KBM-7 (cell line): ENCODE data around the gene ULK1.
A peak's percentile ranks its signal among the peaks of the same experiment; 100 is the strongest.
"Not testable (repeated sequence)": the region's sequence is repeated elsewhere in the genome, so short reads cannot be mapped to it uniquely, and the experiment has no call there.

Experiments used
- DNase-seq: peaks from one replicate; pipeline ENCODE4 v3.0.0-alpha.2; 2015
- in situ Hi-C: fragments of 300-500 bp; cut with MboI; formaldehyde crosslinking; loops from 2 replicates; pipeline ENCODE4 v1.14.3; 2020; ENCODE audit warnings: low sequenced_read_pairs, low pct_unique_long_range_greater_than_20kb, mixed read lengths

ULK1 gene

DNA sequence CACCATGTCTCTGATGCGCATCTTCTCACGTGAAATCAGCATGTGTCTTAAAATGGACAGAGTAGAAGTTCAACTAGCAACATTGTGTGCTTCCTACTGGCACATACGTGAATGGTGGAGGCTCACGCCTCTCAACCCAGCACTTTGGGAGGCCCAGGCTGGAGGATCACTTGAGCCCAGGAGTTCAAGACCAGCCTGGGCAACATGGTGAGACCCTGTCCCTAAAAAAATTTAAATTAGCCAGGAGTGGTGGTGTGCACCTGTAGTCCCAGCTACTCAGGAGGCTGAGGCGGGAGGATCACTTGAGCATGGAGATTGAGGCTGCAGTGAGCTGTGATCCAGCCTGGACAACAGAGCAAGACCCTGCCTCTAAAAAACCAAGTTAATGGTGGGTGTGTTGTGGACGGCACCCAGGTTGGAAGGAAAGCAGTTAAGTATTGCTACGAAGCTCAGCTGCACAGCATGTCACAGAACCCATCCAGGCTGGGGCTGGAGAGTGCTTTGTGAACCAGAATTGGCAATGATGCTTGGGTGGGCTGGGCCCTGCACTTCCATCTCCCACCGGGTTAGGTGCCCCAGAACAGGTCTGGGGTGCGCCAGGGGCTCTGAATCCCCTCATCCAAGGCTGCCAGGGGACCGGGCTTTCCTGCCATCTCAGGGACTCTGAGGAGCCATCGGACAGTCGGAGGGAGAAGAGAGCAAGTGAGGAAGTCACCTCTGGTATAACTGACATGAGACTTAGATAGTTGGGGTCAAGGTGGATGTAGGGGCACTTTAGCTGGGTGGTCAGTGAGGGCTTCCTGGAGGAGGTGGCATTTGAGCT, 33.0 kb upstream of the ULK1 start:
- no peak for DNase-seq
- in situ Hi-C loops: no loop called here

GRCh38 chr12:131862084-131862441, 32.4 kb upstream of the ULK1 start:
- in situ Hi-C loops: no loop called here
- no peak for DNase-seq

- in situ Hi-C loops: no loop called here
- no peak for DNase-seq
Measured at GRCh38 chr12:131862600-131862993, 31.8 kb upstream of the ULK1 start.

DNA sequence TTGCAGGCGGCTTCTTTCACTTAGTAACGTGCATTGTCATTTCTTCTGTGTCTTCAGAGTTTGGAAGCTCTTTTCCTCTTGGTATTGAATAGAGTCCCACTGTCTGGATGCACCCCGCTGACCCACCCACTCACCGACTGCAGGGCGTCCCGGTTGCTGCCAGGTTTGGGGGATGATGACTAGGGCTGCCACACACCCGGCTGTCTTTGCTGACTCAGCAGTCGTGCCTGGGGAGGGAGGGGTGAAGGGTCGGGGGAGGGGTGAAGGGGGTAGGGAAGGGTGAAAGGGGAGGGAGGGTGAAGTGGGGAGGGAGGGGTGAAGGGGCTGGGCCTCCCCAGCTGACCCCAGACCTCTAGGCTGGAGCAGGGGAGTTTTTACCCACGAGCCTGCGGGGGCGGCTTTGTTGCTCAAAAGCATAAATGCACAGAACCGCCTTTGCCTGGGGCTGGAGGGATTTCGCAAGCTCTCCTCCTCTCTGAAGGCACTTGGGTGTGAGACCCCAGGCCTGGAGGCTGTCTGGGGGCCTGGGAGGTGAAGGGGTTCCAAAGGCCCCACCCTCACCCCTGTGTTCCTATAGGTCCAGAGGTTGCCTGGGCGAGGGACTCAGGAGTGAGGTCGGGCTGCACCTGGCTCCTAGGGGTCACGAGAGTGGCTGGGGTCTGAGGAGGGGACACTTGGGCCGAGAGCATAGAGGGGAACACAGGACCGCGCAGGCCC, 31.3 kb upstream of the ULK1 start:
- in situ Hi-C loops: no loop called here
- no peak for DNase-seq

- in situ Hi-C loops: no loop called here
- DNase-seq: no peak
Measured at GRCh38 chr12:131863711-131864396, 30.6 kb upstream of the ULK1 start.

DNA sequence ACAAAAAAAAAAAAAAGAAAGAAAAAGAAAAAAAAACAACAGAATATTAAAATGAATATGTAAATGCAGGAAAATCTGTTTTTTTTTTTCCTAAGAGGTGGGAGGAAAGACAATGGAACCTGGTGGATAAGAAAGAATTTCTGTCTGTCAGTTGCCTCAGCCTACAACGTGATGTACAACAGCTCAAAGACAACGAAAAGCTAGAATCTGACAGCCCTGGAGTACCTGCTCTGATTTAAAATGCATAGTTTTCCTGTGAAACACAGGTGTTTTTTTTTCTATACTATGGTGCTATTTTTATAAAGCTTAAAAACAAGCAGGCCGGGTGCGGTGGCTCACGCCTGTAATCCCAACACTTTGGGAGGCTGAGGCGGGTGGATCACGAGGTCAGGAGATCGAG, 30.0 kb upstream of the ULK1 start:
- DNase-seq: no peak
- in situ Hi-C loops: no loop called here

DNA sequence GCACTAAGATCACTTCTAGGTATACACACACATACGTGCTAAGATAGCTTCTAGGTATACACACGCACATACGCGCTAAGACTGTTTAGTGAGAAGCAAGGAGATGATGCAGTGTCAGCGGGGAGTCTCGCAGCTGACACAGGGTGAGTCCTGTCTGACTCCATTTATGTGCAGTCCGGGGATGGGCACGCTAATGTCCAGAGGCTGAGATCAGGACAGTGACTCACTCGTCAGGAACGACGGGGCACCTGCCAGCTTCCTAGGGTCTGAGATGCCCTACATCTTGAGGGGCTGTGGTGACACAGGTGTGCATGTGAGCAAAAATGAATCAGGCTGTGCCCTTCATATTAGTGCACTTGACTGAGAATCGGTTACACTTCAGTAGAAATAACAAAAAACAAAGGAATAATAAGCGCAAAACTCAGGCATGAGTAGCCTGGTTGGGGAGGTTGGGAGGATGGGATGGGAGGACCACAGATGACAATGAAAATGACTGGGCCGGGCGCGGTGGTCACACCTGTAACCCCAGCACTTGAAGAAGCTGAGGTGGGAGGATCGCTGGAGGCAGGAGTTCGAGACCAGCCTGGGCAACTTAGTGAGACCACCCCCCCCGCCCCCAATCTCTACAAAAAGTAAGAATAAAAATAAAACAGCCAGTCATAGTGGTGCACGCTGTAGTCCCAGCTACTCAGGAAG, 29.1 kb upstream of the ULK1 start:
- in situ Hi-C loops: no loop called here
- no peak for DNase-seq

DNA sequence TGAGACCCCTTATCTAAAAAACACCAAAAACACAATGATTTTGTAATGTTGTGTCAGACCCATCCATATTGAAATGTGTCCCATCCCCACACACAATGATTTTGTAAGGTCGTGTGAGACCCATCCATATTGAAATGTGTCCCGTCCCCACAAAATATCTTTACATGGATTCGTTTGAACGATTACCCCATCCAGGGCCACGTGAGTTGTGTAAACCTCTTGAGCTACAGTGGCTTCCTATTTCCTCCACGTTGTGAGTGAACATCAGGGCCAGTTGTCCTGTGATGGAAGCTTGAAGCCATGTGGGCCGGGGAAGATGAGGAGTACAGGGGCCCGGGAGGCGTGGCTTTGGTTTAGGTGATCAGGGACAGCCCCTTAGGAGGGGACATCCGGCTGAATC, 27.0 kb upstream of the ULK1 start:
- in situ Hi-C loops: no loop called here
- no peak for DNase-seq

GRCh38 chr12:131867891-131868675, 26.3 kb upstream of the ULK1 start:
- in situ Hi-C loops: no loop called here
- no peak for DNase-seq

DNA sequence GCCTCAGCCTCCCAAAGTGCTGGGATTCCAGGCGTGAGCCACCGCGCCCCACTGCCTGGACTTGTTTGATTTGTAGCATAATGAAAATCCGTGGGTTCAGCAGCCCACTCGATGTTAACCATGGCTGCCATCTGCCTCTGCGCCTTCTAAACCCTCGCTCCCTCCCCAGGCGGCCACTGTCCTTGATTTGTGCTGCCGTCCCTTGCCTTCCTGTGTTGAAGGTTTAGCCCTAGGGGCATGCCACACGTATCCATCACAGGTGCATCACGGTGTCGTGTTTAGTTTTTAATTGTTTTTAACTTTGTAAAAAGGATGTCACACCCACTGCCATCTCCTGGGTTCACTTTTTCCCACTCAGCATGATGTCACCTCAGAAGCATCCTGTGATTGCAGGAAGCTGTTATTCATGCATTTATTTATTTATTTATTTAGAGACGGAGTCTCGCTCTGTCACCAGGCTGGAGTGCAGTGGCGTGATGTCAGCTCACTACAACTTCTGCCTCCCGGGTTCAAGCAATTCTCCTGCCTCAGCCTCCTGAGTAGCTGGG, 24.5 kb upstream of the ULK1 start:
- no peak for DNase-seq
- in situ Hi-C loops: no loop called here

- DNase-seq: no peak
- in situ Hi-C loops: no loop called here
Measured at GRCh38 chr12:131871677-131872076, 22.7 kb upstream of the ULK1 start.

DNA sequence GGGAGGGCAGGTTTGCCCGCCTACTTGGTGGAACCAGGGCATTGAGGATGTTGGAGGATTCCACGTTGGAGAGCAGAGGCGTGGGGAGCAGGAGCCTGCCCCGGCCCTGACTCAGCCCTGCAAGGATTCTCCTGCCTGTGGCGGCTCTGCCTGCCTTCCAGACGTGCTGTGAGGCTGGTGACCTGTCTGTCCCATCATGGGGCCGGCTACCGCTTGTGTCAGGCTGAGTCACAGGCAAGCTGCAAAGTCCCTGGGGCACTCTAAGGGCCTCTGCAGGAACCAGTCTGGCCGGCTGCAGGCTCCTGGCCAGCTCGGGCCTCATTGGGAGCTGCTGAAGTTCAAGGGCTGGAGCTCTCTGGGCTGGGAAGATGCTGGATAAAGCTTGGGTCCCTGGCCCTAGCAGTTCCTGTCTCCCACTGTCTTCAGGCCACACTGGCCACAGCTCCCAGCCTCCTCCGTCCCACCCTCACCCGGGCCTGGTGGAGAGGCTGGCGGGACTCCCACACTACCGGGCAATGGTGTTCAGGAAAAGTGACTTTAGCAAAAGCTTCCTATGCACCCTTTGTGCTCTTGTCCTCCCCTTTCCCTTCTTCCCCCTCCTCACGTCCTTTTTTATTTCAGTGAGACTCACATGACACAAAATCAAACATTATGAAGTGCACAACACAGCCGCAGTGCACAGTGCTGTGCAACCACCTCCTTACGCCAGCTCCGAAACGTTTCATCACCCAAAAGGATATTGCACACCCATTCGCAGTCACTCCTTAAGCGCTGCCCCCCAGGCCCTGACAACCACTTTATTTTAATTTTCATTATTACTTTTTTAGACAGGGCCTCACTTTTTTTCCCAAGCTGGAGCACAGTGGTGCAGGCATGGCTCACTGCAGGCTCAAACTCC, 22.0 kb upstream of the ULK1 start:
- in situ Hi-C loops: no loop called here
- no peak for DNase-seq

- in situ Hi-C loops: no loop called here
- DNase-seq: no peak
Measured at GRCh38 chr12:131873293-131873692, 21.1 kb upstream of the ULK1 start.

GRCh38 chr12:131874972-131875371, 19.4 kb upstream of the ULK1 start:
- DNase-seq, in situ Hi-C loops: not testable (repeated sequence)

- DNase-seq, in situ Hi-C loops: not testable (repeated sequence)
Measured at GRCh38 chr12:131877216-131877615, 17.2 kb upstream of the ULK1 start.

- in situ Hi-C loops, DNase-seq: not testable (repeated sequence)
Measured at GRCh38 chr12:131878436-131878835, 16.0 kb upstream of the ULK1 start.

GRCh38 chr12:131882804-131883520, 11.5 kb upstream of the ULK1 start:
- peak; percentile 49 for DNase-seq
- in situ Hi-C loops: no loop called here
